ENCODE measurements around the gene RNLS. TPM values are rescaled to one million over a fixed set of nuclear protein-coding genes. Genes with fewer than 3 reads are reported as not detected.

The RNLS gene
- total and polyA plus RNA-seq, 4 donors: 5.8 to 11.6 (median 7.9) TPM

- TF ChIP-seq CTCF (IDR thresholded peaks at IDR 0.05; ENCODE audit: control extremely low read depth, extremely low read depth): no peak
- DNase-seq (no peak), ATAC-seq (ENCODE audit: insufficient read depth, low FRiP score) (no peak)
- Histone ChIP-seq H3K36me3 (ENCODE audit: control insufficient read depth in 4 of 4, insufficient read depth in 4 of 4, low read length in 4 of 4) (no peaks in the 10 kb centered on the region), H3K9me3 (ENCODE audit: control insufficient read depth in 4 of 4, insufficient read depth in 3 of 4, low read length in 3 of 4) (no peaks in the 10 kb centered on the region), H3K4me3 (no peak overlapping the region), H3K27me3 (ENCODE audit: control insufficient read depth in 3 of 3, insufficient read depth in 3 of 3, low read length in 2 of 3) (no peaks in the 10 kb centered on the region), H3K27ac (ENCODE audit: low read depth in 1 of 2, low read length in 1 of 2) (no peak overlapping the region), H3K9ac (ENCODE audit: insufficient read depth in 1 of 2, low read length in 2 of 2) (no peak overlapping the region), H3K4me1 (ENCODE audit: control insufficient read depth in 5 of 5, insufficient read depth in 5 of 5, low read length in 5 of 5) (no peaks in the 10 kb centered on the region)
Observed at GRCh38 chr10:88299787-88300186, 283.3 kb downstream of the RNLS start.

- Histone ChIP-seq H3K9me3 (ENCODE audit: control insufficient read depth in 4 of 4, insufficient read depth in 3 of 4, low read length in 3 of 4) (no peaks in the 10 kb centered on the region), H3K4me3 (no peak overlapping the region), H3K27ac (ENCODE audit: low read depth in 1 of 2, low read length in 1 of 2) (no peak overlapping the region), H3K9ac (ENCODE audit: insufficient read depth in 1 of 2, low read length in 2 of 2) (no peak overlapping the region), H3K36me3 (ENCODE audit: control insufficient read depth in 4 of 4, insufficient read depth in 4 of 4, low read length in 4 of 4) (no peaks in the 10 kb centered on the region), H3K27me3 (ENCODE audit: control insufficient read depth in 3 of 3, insufficient read depth in 3 of 3, low read length in 2 of 3) (no peaks in the 10 kb centered on the region), H3K4me1 (ENCODE audit: control insufficient read depth in 5 of 5, insufficient read depth in 5 of 5, low read length in 5 of 5) (no peaks in the 10 kb centered on the region)
- ATAC-seq (ENCODE audit: insufficient read depth, low FRiP score) (no peak), DNase-seq (no peak)
- 82 to 85% methylated on average over 3 of the region's 3 CpGs for WGBS, 2 donors
- no peak for TF ChIP-seq CTCF (IDR thresholded peaks at IDR 0.05; ENCODE audit: control extremely low read depth, extremely low read depth)
Observed at GRCh38 chr10:88297103-88297502, 286.0 kb downstream of the RNLS start.

GRCh38 chr10:88293651-88294230 lies 289.4 kb downstream of the RNLS start:
- H3K36me3 ChIP-seq (ENCODE audit: control insufficient read depth in 4 of 4, insufficient read depth in 4 of 4, low read length in 4 of 4): no peaks in the 10 kb centered on the region
- H3K4me3 ChIP-seq: no peak overlapping the region
- H3K4me1 ChIP-seq (ENCODE audit: control insufficient read depth in 5 of 5, insufficient read depth in 5 of 5, low read length in 5 of 5): no peaks in the 10 kb centered on the region
- 93 to 98% methylated on average over 3 of the region's 3 CpGs for WGBS, 2 donors
- no peak for TF ChIP-seq CTCF (IDR thresholded peaks at IDR 0.05; ENCODE audit: control extremely low read depth, extremely low read depth)
- H3K27me3 ChIP-seq (ENCODE audit: control insufficient read depth in 3 of 3, insufficient read depth in 3 of 3, low read length in 2 of 3): no peaks in the 10 kb centered on the region
- no peaks in the 10 kb centered on the region for H3K9me3 ChIP-seq (ENCODE audit: control insufficient read depth in 4 of 4, insufficient read depth in 3 of 4, low read length in 3 of 4)
- ATAC-seq (ENCODE audit: insufficient read depth, low FRiP score) (no peak), DNase-seq (no peak)
- no peak overlapping the region for H3K9ac ChIP-seq (ENCODE audit: insufficient read depth in 1 of 2, low read length in 2 of 2)
- no peak overlapping the region for H3K27ac ChIP-seq (ENCODE audit: low read depth in 1 of 2, low read length in 1 of 2)

- 94 to 95% methylated on average over 1 of the region's 1 CpG for WGBS, 2 donors
- Histone ChIP-seq H3K9me3 (ENCODE audit: control insufficient read depth in 4 of 4, insufficient read depth in 3 of 4, low read length in 3 of 4) (no peaks in the 10 kb centered on the region), H3K27me3 (ENCODE audit: control insufficient read depth in 3 of 3, insufficient read depth in 3 of 3, low read length in 2 of 3) (no peaks in the 10 kb centered on the region), H3K27ac (ENCODE audit: low read depth in 1 of 2, low read length in 1 of 2) (no peak overlapping the region), H3K4me1 (ENCODE audit: control insufficient read depth in 5 of 5, insufficient read depth in 5 of 5, low read length in 5 of 5) (no peaks in the 10 kb centered on the region), H3K4me3 (no peak overlapping the region), H3K9ac (ENCODE audit: insufficient read depth in 1 of 2, low read length in 2 of 2) (no peak overlapping the region), H3K36me3 (ENCODE audit: control insufficient read depth in 4 of 4, insufficient read depth in 4 of 4, low read length in 4 of 4) (no peaks in the 10 kb centered on the region)
- DNase-seq (no peak), ATAC-seq (ENCODE audit: insufficient read depth, low FRiP score) (no peak)
- TF ChIP-seq CTCF (IDR thresholded peaks at IDR 0.05; ENCODE audit: control extremely low read depth, extremely low read depth): no peak
Observed at GRCh38 chr10:88293073-88293472, 290.0 kb downstream of the RNLS start.

Data from lung (tissue), 12 donors.